Measurements from ENCODE around the gene ZFP36L2. TPM values are rescaled to one million over a fixed set of nuclear protein-coding genes. Genes with fewer than 3 reads are reported as not detected.

ZFP36L2 gene
- total and polyA plus RNA-seq, 5 donors from 2014 or later: 119 to 874 (median 135) TPM

DNA sequence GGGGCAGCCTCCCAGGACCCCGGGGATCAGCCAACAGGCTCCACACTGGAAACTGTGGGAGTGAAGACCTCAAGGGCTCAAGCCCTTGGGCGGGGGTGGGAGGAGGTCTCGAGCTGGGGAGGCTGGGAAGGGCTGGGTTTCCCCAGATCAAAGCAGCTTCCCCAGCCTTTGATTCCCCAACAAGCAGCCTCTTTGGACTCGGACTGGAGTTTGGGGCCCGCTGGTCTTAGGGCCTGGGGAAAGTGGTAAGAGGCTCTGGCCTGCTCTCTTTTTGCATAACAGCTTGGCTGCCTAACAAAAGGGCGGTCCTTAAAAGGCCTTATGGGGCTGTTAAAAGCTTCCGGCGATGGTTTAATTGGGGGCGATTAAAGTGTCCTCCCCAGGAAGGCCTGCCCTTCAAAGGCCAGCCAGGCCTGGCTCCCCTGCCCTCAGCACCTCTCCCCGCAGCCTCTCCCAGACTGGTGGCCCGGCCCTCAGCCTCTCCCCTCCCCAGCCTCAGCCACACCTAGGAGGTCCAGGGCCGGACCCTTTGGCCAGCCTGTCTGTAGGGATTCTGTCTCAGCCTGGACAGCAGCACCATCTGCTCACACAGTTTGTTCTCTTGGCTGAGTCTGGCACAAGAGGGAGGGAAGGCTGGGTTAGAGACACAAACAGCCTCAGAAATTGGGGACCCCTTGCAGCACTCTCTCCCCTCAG is 39.6 kb downstream of the ZFP36L2 start:
- Histone ChIP-seq H3K27ac (ENCODE audit: insufficient read depth, low read length, poor library complexity, severe bottlenecking) (no peak overlapping the region), H3K27me3 (ENCODE audit: control insufficient read depth, insufficient read depth, low read length) (no peaks in the 10 kb centered on the region), H3K36me3 (ENCODE audit: control insufficient read depth, insufficient read depth, low read length) (no peaks in the 10 kb centered on the region), H3K9me3 (ENCODE audit: control insufficient read depth in 2 of 2, low read length in 2 of 2) (no peaks in the 10 kb centered on the region), H3K4me3 (ENCODE audit: low read depth, low read length) (no peak overlapping the region), H3K4me1 (ENCODE audit: control insufficient read depth, insufficient read depth, low read length, poor library complexity, severe bottlenecking) (peaks cover 14% of the 10 kb centered on the region)
- ATAC-seq (ENCODE audit: low read depth in 2 of 2): no peak
- H3K4me1 Mint-ChIP-seq: peaks cover 0 to 56% (median 17%) of the 10 kb centered on the region in 4 donors
- DNase-seq: no peak
- no peak overlapping the region for H3K4me3 Mint-ChIP-seq
- no peaks in the 10 kb centered on the region for H3K36me3 Mint-ChIP-seq
- H3K9me3 Mint-ChIP-seq: no peaks in the 10 kb centered on the region
- H3K27me3 Mint-ChIP-seq: no peaks in the 10 kb centered on the region
- peak overlapping the region in 2 of 3 donors; percentile 49 to 76 for H3K27ac Mint-ChIP-seq

- DNase-seq (no peak), ATAC-seq (ENCODE audit: low read depth in 2 of 2) (no peak)
- Mint-ChIP-seq H3K27ac (peak overlapping the region in 1 of 3 donors; percentile 49), H3K4me3 (no peak overlapping the region), H3K9me3 (no peaks in the 10 kb centered on the region), H3K27me3 (no peaks in the 10 kb centered on the region), H3K4me1 (peaks cover 3 to 54% (median 17%) of the 10 kb centered on the region in 4 donors), H3K36me3 (peaks cover 3% of the 10 kb centered on the region)
- no peaks in the 10 kb centered on the region for H3K9me3 ChIP-seq (ENCODE audit: control insufficient read depth in 2 of 2, low read length in 2 of 2)
- no peak overlapping the region for H3K27ac ChIP-seq (ENCODE audit: insufficient read depth, low read length, poor library complexity, severe bottlenecking)
- no peaks in the 10 kb centered on the region for H3K27me3 ChIP-seq (ENCODE audit: control insufficient read depth, insufficient read depth, low read length)
- no peak overlapping the region for H3K4me3 ChIP-seq (ENCODE audit: low read depth, low read length)
- H3K36me3 ChIP-seq (ENCODE audit: control insufficient read depth, insufficient read depth, low read length): no peaks in the 10 kb centered on the region
- H3K4me1 ChIP-seq (ENCODE audit: control insufficient read depth, insufficient read depth, low read length, poor library complexity, severe bottlenecking): peaks cover 11% of the 10 kb centered on the region
Measured at GRCh38 chr2:43186321-43186678, 40.1 kb downstream of the ZFP36L2 start.

GRCh38 chr2:43185146-43185545 is 41.3 kb downstream of the ZFP36L2 start:
- Histone ChIP-seq H3K4me1 (ENCODE audit: control insufficient read depth, insufficient read depth, low read length, poor library complexity, severe bottlenecking) (peaks cover 11% of the 10 kb centered on the region), H3K9me3 (ENCODE audit: control insufficient read depth in 2 of 2, low read length in 2 of 2) (no peaks in the 10 kb centered on the region), H3K27ac (ENCODE audit: insufficient read depth, low read length, poor library complexity, severe bottlenecking) (no peak overlapping the region), H3K27me3 (ENCODE audit: control insufficient read depth, insufficient read depth, low read length) (no peaks in the 10 kb centered on the region), H3K36me3 (ENCODE audit: control insufficient read depth, insufficient read depth, low read length) (no peaks in the 10 kb centered on the region), H3K4me3 (ENCODE audit: low read depth, low read length) (no peak overlapping the region)
- Mint-ChIP-seq H3K27ac (peak overlapping the region; percentile 58 to 96 (median 89)), H3K4me3 (peak overlapping the region in 1 of 4 donors; percentile 38), H3K9me3 (no peaks in the 10 kb centered on the region), H3K27me3 (no peaks in the 10 kb centered on the region), H3K36me3 (peaks cover 8% of the 10 kb centered on the region), H3K4me1 (peaks cover 7 to 58% (median 17%) of the 10 kb centered on the region in 4 donors)
- DNase-seq (no peak), ATAC-seq (ENCODE audit: low read depth in 2 of 2) (no peak)

- peak; percentile 93 to 96 for ATAC-seq (ENCODE audit: low read depth in 2 of 2)
- H3K9me3 Mint-ChIP-seq: no peaks in the 10 kb centered on the region
- H3K4me1 Mint-ChIP-seq: peaks cover 7 to 58% (median 18%) of the 10 kb centered on the region in 4 donors
- peak overlapping the region; percentile 58 to 96 (median 89) for H3K27ac Mint-ChIP-seq
- peak in 1 of 3 donors; percentile 70 for DNase-seq
- H3K36me3 Mint-ChIP-seq: peaks cover 8% of the 10 kb centered on the region
- H3K27me3 Mint-ChIP-seq: no peaks in the 10 kb centered on the region
- H3K4me3 Mint-ChIP-seq: peak overlapping the region in 2 of 4 donors; percentile 49 to 59
- Histone ChIP-seq H3K27ac (ENCODE audit: insufficient read depth, low read length, poor library complexity, severe bottlenecking) (peak overlapping the region; percentile 55), H3K9me3 (ENCODE audit: control insufficient read depth in 2 of 2, low read length in 2 of 2) (no peaks in the 10 kb centered on the region), H3K36me3 (ENCODE audit: control insufficient read depth, insufficient read depth, low read length) (no peaks in the 10 kb centered on the region), H3K27me3 (ENCODE audit: control insufficient read depth, insufficient read depth, low read length) (no peaks in the 10 kb centered on the region), H3K4me3 (ENCODE audit: low read depth, low read length) (no peak overlapping the region), H3K4me1 (ENCODE audit: control insufficient read depth, insufficient read depth, low read length, poor library complexity, severe bottlenecking) (peaks cover 14% of the 10 kb centered on the region)
Measured at GRCh38 chr2:43184339-43184895, 42.0 kb downstream of the ZFP36L2 start.

DNA sequence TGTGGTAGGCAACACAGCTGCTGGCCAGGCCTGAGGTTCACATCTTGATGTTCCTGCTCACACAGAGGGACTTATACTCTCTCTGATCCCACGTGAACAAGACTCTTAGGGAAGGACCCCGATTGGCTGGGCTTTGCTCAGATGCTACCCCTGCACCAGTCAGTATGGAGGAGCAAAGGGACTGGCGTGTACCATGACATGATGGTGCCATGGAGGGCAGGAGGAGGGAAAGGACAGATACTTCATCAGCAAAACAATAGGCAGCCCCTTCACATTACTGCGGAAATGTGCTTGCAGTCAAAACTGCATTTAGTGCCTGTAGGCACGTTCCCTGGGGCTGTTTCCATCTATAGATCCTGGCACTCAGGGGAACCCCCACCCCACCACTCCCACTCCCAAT is 42.7 kb downstream of the ZFP36L2 start:
- Mint-ChIP-seq H3K4me1 (peaks cover 7 to 60% (median 21%) of the 10 kb centered on the region in 4 donors), H3K36me3 (peaks cover 8% of the 10 kb centered on the region), H3K27ac (no peak overlapping the region), H3K4me3 (no peak overlapping the region), H3K27me3 (no peaks in the 10 kb centered on the region), H3K9me3 (no peaks in the 10 kb centered on the region)
- H3K36me3 ChIP-seq (ENCODE audit: control insufficient read depth, insufficient read depth, low read length): no peaks in the 10 kb centered on the region
- DNase-seq (no peak), ATAC-seq (ENCODE audit: low read depth in 2 of 2) (no peak)
- H3K4me1 ChIP-seq (ENCODE audit: control insufficient read depth, insufficient read depth, low read length, poor library complexity, severe bottlenecking): peaks cover 20% of the 10 kb centered on the region
- no peaks in the 10 kb centered on the region for H3K27me3 ChIP-seq (ENCODE audit: control insufficient read depth, insufficient read depth, low read length)
- H3K9me3 ChIP-seq (ENCODE audit: control insufficient read depth in 2 of 2, low read length in 2 of 2): no peaks in the 10 kb centered on the region
- H3K27ac ChIP-seq (ENCODE audit: insufficient read depth, low read length, poor library complexity, severe bottlenecking): no peak overlapping the region
- H3K4me3 ChIP-seq (ENCODE audit: low read depth, low read length): no peak overlapping the region

DNA sequence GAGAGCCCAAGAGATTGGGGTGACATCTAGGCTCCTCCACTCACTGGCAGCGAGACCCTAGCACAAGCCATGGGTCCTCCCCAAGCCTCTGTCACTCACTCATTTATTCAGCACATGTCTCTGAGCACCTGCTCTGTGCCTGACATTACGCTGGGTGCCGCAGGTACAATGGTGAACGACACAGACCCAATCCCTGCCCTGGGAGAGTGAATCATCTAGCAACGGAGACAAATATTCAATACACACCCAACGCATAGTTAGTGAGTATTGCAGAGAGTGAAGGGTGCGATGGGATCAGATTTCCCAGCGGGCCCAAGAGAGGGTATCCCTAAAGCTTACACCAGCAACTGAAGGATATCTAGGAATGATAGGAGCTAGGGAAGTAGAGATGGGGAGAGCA is 45.5 kb downstream of the ZFP36L2 start:
- Mint-ChIP-seq H3K9me3 (no peaks in the 10 kb centered on the region), H3K27me3 (no peaks in the 10 kb centered on the region), H3K27ac (peak overlapping the region in 1 of 3 donors; percentile 87), H3K36me3 (peaks cover 8% of the 10 kb centered on the region), H3K4me3 (peak overlapping the region in 1 of 4 donors; percentile 22), H3K4me1 (peaks cover 7 to 70% (median 39%) of the 10 kb centered on the region in 4 donors)
- Histone ChIP-seq H3K27ac (ENCODE audit: insufficient read depth, low read length, poor library complexity, severe bottlenecking) (no peak overlapping the region), H3K27me3 (ENCODE audit: control insufficient read depth, insufficient read depth, low read length) (no peaks in the 10 kb centered on the region), H3K9me3 (ENCODE audit: control insufficient read depth in 2 of 2, low read length in 2 of 2) (no peaks in the 10 kb centered on the region), H3K4me3 (ENCODE audit: low read depth, low read length) (no peak overlapping the region), H3K4me1 (ENCODE audit: control insufficient read depth, insufficient read depth, low read length, poor library complexity, severe bottlenecking) (peaks cover 42% of the 10 kb centered on the region), H3K36me3 (ENCODE audit: control insufficient read depth, insufficient read depth, low read length) (no peaks in the 10 kb centered on the region)
- no peak for DNase-seq
- ATAC-seq (ENCODE audit: low read depth in 2 of 2): no peak

DNA sequence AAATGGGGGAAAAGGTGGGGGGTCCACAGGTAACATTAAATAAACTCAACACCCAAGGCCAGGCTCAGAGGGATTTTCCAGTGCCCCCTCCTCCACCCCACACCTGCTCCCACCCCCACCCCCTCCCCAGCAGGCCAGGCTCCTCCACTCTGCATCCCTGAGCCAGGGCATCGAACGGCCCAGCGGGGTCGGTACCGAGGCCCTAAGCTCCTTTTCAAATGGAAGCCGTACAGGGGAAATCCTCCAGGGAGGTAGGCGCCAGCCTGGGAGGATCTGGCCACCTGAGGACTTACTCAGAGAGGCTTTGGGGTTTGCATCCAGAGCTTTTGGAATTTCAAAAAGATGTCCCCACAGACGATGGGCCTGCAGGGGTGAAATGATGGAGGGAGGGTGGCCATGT is 46.5 kb downstream of the ZFP36L2 start:
- Histone ChIP-seq H3K9me3 (ENCODE audit: control insufficient read depth in 2 of 2, low read length in 2 of 2) (no peaks in the 10 kb centered on the region), H3K27ac (ENCODE audit: insufficient read depth, low read length, poor library complexity, severe bottlenecking) (no peak overlapping the region), H3K4me3 (ENCODE audit: low read depth, low read length) (no peak overlapping the region), H3K36me3 (ENCODE audit: control insufficient read depth, insufficient read depth, low read length) (no peaks in the 10 kb centered on the region), H3K27me3 (ENCODE audit: control insufficient read depth, insufficient read depth, low read length) (no peaks in the 10 kb centered on the region), H3K4me1 (ENCODE audit: control insufficient read depth, insufficient read depth, low read length, poor library complexity, severe bottlenecking) (peaks cover 51% of the 10 kb centered on the region)
- Mint-ChIP-seq H3K4me1 (peaks cover 14 to 73% (median 44%) of the 10 kb centered on the region in 4 donors), H3K27me3 (no peaks in the 10 kb centered on the region), H3K9me3 (no peaks in the 10 kb centered on the region), H3K36me3 (peaks cover 8% of the 10 kb centered on the region), H3K27ac (peak overlapping the region in 1 of 3 donors; percentile 52), H3K4me3 (no peak overlapping the region)
- ATAC-seq (ENCODE audit: low read depth in 2 of 2) (no peak), DNase-seq (no peak)
